ENCODE measurements around the gene GALNT10. TPM values are rescaled to one million over a fixed set of nuclear protein-coding genes. Genes with fewer than 3 reads are reported as not detected.

The GALNT10 gene
- total and polyA plus RNA-seq, 2 experiments from 2014 or later = 3.2 to 12.9 TPM

- TF ChIP-seq ZNF462 (CRISPR knock-in tag; IDR thresholded peaks at IDR 0.05) = no peak
- TF ChIP-seq ZNF114 (CRISPR knock-in tag; IDR thresholded peaks at IDR 0.05) = no peak
These were observed 23.1 kb downstream of the GALNT10 start (continued) for GRCh38 chr5:154213592-154213991.

DNA sequence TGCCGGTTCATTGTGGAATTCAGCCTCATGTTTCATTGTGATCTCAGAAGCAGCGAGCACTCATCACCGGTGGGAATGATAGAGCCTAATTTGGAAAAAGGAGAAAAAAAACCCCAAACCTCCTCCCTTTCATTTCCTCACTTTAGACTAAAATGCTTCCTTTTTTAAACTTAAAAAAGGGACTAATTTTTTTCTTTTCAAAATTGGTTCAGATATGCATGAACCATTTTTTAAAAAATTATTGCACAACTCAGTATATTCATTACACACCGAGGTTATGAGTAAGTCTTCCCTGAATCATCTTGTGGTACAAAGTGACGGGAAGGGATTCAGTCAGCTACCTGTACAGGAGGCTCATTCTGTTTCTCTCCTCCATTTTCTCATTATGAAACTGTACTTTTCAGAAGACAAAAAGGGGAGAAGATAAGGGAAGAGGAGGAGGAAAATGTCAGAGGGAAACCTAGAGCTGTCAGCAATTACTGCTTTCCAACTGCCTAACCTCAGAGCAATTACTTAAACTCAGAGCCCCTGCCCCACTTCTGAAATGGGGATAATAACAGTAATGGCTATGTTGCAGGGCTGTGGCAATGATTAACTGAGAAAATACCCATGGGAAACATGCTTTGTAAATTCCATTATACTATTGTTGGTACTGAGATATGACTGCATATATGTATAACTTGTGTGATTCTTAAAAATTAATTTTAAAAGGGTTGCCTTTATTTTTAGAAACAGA, 24.0 kb downstream of the GALNT10 start:
- peaks cover 37% of the 10 kb centered on the region for H3K4me1 Mint-ChIP-seq
- ATAC-seq = no peak
- no peaks in the 10 kb centered on the region; the same call in 1 of the 2 replicates for H3K9me2 ChIP-seq (ENCODE audit: insufficient read depth)
- H3K4me2 ChIP-seq = no peak overlapping the region
- H3K4me3 ChIP-seq = no peak overlapping the region
- no peak overlapping the region for H3K4me3 Mint-ChIP-seq
- H3K27me3 Mint-ChIP-seq (ENCODE audit: insufficient read depth, low read depth, poor library complexity) = peaks cover 4% of the 10 kb centered on the region
- H3F3A ChIP-seq (replicated peaks; ENCODE audit: low read depth) = no peaks in the 10 kb centered on the region
- no peaks in the 10 kb centered on the region; the same call in none of the 2 replicates for H3K79me2 ChIP-seq (replicated peaks; ENCODE audit: insufficient read depth)
- no peaks in the 10 kb centered on the region for H3K27me3 ChIP-seq (ENCODE audit: insufficient read depth)
- DNase-seq (ENCODE audit: low spot score) = no peak
- no peak overlapping the region for H2AFZ ChIP-seq
- H3K27ac Mint-ChIP-seq = no peak overlapping the region
- peaks cover 34% of the 10 kb centered on the region for H3K4me1 ChIP-seq (ENCODE audit: insufficient read depth)
- H3K36me3 ChIP-seq (ENCODE audit: insufficient read depth) = no peaks in the 10 kb centered on the region
- H4K20me1 ChIP-seq (replicated peaks; ENCODE audit: insufficient read depth) = no peaks in the 10 kb centered on the region
- no peak overlapping the region for H3K27ac ChIP-seq (ENCODE audit: low read depth)
- no peaks in the 10 kb centered on the region; the same call in 2 of the 3 replicates for H3K9me3 Mint-ChIP-seq
- peaks cover 4% of the 10 kb centered on the region; the same call in 1 of the 3 replicates for H3K36me3 Mint-ChIP-seq (ENCODE audit: low read depth)
- TF ChIP-seq, protein P1, sequence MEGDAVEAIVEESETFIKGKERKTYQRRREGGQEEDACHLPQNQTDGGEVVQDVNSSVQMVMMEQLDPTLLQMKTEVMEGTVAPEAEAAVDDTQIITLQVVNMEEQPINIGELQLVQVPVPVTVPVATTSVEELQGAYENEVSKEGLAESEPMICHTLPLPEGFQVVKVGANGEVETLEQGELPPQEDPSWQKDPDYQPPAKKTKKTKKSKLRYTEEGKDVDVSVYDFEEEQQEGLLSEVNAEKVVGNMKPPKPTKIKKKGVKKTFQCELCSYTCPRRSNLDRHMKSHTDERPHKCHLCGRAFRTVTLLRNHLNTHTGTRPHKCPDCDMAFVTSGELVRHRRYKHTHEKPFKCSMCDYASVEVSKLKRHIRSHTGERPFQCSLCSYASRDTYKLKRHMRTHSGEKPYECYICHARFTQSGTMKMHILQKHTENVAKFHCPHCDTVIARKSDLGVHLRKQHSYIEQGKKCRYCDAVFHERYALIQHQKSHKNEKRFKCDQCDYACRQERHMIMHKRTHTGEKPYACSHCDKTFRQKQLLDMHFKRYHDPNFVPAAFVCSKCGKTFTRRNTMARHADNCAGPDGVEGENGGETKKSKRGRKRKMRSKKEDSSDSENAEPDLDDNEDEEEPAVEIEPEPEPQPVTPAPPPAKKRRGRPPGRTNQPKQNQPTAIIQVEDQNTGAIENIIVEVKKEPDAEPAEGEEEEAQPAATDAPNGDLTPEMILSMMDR (conservative IDR thresholded peaks at IDR 0.05; ENCODE audit: low read depth in 2 of 2) = no peak
- TF ChIP-seq JUNB (IDR thresholded peaks at IDR 0.05; ENCODE audit: unreplicated experiment) = no peak
- no peak for TF ChIP-seq ETS1 (IDR thresholded peaks at IDR 0.05)
- no peak for TF ChIP-seq POLR2AphosphoS5 (IDR thresholded peaks at IDR 0.05; ENCODE audit: low read depth)
- no peak for TF ChIP-seq NANOG (IDR thresholded peaks at IDR 0.05; ENCODE audit: borderline replicate concordance)
- no peak for TF ChIP-seq STAT1 (IDR thresholded peaks at IDR 0.05; ENCODE audit: unreplicated experiment)

Measured in GM23338 (cell line).